Ovary (tissue), 3 donors: ENCODE measurements around the gene DNAH17.

Source experiments
- EP300 ChIP-seq: sonication (generic); formaldehyde crosslinking; IDR thresholded peaks from one replicate; pipeline ENCODE4 v1.6.1; 2017; ENCODE audit warnings: antibody characterized with exemption
- POLR2A ChIP-seq: fragments of 450-650 bp; IDR thresholded peaks from one replicate; pipeline ENCODE4 v1.6.1; 2017; ENCODE audit warnings: antibody characterized with exemption, mild to moderate bottlenecking, moderate library complexity
- TF ChIP-seq, protein P1 (sequence below), 3 donors: fragments of 450-650 bp in 2 of 3; fragments of 200-600 bp in 1 of 3; IDR thresholded peaks; one replicate each; pipeline versions ENCODE4 v1.5.1 to v1.8.0; 2016 to 2022; ENCODE audit warnings: antibody characterized with exemption in 3 of 3, mild to moderate bottlenecking in 1 of 3
- donor health status: DM: no; HTN: no; CAD: no.

DNA sequence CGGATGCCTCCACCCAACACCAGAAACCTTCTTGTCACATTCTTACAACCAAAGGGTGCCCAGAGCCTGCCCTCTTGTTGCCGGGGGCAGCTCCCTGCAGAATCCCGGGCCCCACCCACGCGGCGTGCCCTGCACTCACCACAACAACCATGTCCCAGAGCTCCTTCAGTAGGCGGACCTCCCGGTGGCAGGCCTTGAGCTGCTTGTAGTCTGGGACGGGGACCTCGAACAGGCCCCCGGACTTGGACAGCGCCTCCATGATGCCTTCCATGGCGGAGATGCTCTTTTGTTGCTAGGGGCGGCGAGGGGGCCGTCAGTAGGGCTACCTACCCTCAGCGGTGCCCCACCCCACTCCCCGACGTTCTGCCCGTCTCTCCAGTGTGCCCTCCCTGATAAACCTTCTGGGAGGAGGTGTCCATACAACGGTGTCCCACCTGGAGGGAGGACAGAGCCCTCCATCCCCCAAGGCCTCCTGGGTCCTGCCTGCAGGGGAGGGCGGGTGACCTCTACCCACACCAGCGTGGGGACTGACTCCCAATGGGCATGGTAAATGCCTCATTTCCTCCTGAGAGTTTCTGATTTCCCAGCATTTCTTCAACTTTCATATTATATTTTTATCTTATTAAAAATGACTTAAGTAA, 52.2 kb downstream of the DNAH17 start:
- TF ChIP-seq, protein P1, sequence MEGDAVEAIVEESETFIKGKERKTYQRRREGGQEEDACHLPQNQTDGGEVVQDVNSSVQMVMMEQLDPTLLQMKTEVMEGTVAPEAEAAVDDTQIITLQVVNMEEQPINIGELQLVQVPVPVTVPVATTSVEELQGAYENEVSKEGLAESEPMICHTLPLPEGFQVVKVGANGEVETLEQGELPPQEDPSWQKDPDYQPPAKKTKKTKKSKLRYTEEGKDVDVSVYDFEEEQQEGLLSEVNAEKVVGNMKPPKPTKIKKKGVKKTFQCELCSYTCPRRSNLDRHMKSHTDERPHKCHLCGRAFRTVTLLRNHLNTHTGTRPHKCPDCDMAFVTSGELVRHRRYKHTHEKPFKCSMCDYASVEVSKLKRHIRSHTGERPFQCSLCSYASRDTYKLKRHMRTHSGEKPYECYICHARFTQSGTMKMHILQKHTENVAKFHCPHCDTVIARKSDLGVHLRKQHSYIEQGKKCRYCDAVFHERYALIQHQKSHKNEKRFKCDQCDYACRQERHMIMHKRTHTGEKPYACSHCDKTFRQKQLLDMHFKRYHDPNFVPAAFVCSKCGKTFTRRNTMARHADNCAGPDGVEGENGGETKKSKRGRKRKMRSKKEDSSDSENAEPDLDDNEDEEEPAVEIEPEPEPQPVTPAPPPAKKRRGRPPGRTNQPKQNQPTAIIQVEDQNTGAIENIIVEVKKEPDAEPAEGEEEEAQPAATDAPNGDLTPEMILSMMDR (IDR thresholded peaks at IDR 0.05), result no peak
- no peak for TF ChIP-seq POLR2A
- no peak for TF ChIP-seq EP300
